HEK293 (cell line): Measurements from ENCODE around the gene TMEM252.

Experiments used
- CTCF ChIA-PET: fragments of 350-600 bp; formaldehyde crosslinking; extraction: SDS; loops from one replicate; lab custom pipeline; 2021; ENCODE audit warnings: antibody characterized with exemption; lab: Yijun Ruan, JAX
- POLR2A ChIA-PET: fragments of 300-600 bp; formaldehyde crosslinking; extraction: SDS; loops from one replicate; lab custom pipeline; 2020; ENCODE audit warnings: antibody characterized with exemption, inconsistent platforms; lab: Yijun Ruan, JAX
- H3K27ac ChIP-seq: fragments of 200-500 bp; sonication (Bioruptor generic); 2 replicates; pipeline ENCODE4 v1.5.1; 2014; ENCODE audit warnings: low read depth, low read length, control low read depth, inconsistent platforms; ENCODE audit errors: extremely low read depth
- H3K36me3 ChIP-seq, 2 experiments: fragments of 200-500 bp in 1 of 2; sonication (Bioruptor generic) in 1 of 2; 1 replicate in 1 of 2; 2 replicates in 1 of 2; pipeline ENCODE4 v1.5.1; 2014 to 2017; ENCODE audit warnings: inconsistent platforms in 2 of 2, low read length in 2 of 2; ENCODE audit not compliant: control insufficient read depth in 2 of 2, insufficient read depth in 1 of 2
- H3K4me1 ChIP-seq: fragments of 200-500 bp; sonication (Bioruptor generic); 2 replicates; pipeline ENCODE4 v1.5.1; 2014; ENCODE audit warnings: mild to moderate bottlenecking, low read length, inconsistent platforms; ENCODE audit not compliant: control insufficient read depth, insufficient read depth
- H3K4me3 ChIP-seq: 2 replicates; pipeline ENCODE4 v1.5.1; 2011; ENCODE audit warnings: low read depth, mild to moderate bottlenecking, control low read depth, low read length, moderate library complexity
- H3K9me3 ChIP-seq: fragments of 200-500 bp; sonication (Bioruptor generic); 2 replicates; pipeline ENCODE4 v1.5.1; 2014; ENCODE audit warnings: low read depth, low read length, inconsistent platforms; ENCODE audit not compliant: control insufficient read depth, insufficient read depth
- GLIS1 ChIP-seq: fragments of 450-650 bp; formaldehyde crosslinking; IDR thresholded peaks from 2 replicates; pipeline ENCODE4 v1.5.1; 2016; ENCODE audit warnings: missing biosample characterization, missing genetic modification characterization
- SP2 ChIP-seq: fragments of 450-650 bp; formaldehyde crosslinking; IDR thresholded peaks from 2 replicates; pipeline ENCODE4 v1.5.1; 2016; ENCODE audit warnings: missing biosample characterization, missing genetic modification characterization
- SP7 ChIP-seq: fragments of 450-650 bp; formaldehyde crosslinking; IDR thresholded peaks from 2 replicates; pipeline ENCODE4 v1.5.1; 2016; ENCODE audit warnings: missing biosample characterization, missing genetic modification characterization
- TCF7L2 ChIP-seq: IDR thresholded peaks from 2 replicates; pipeline ENCODE4 v1.6.1; 2011; ENCODE audit warnings: low read depth, mild to moderate bottlenecking, inconsistent platforms, low read length, moderate library complexity, borderline replicate concordance
- WT1 ChIP-seq: fragments of 450-650 bp; formaldehyde crosslinking; IDR thresholded peaks from 2 replicates; pipeline ENCODE4 v1.5.1; 2016; ENCODE audit warnings: missing biosample characterization, missing genetic modification characterization
- ZEB2 ChIP-seq: fragments of 450-650 bp; formaldehyde crosslinking; IDR thresholded peaks from 2 replicates; pipeline ENCODE4 v1.5.1; 2016; ENCODE audit warnings: missing biosample characterization, missing genetic modification characterization
- ZNF146 ChIP-seq: fragments of 450-650 bp; formaldehyde crosslinking; IDR thresholded peaks from 2 replicates; pipeline ENCODE4 v1.5.1; 2016; ENCODE audit warnings: missing biosample characterization, missing genetic modification characterization
- ZNF155 ChIP-seq: fragments of 450-650 bp; formaldehyde crosslinking; IDR thresholded peaks from 2 replicates; pipeline ENCODE4 v1.5.1; 2016; ENCODE audit warnings: missing biosample characterization, missing genetic modification characterization
- ZNF16 ChIP-seq: fragments of 450-650 bp; formaldehyde crosslinking; IDR thresholded peaks from 2 replicates; pipeline ENCODE4 v1.5.1; 2016; ENCODE audit warnings: low read depth, missing biosample characterization, missing genetic modification characterization
- ZNF175 ChIP-seq: fragments of 450-650 bp; formaldehyde crosslinking; IDR thresholded peaks from 2 replicates; pipeline ENCODE4 v1.5.1; 2016; ENCODE audit warnings: missing biosample characterization, missing genetic modification characterization
- ZNF223 ChIP-seq: fragments of 450-650 bp; formaldehyde crosslinking; IDR thresholded peaks from 2 replicates; pipeline ENCODE4 v1.5.1; 2016; ENCODE audit warnings: missing biosample characterization, missing genetic modification characterization
- ZNF239 ChIP-seq: fragments of 450-650 bp; formaldehyde crosslinking; IDR thresholded peaks from 2 replicates; pipeline ENCODE4 v1.5.1; 2016; ENCODE audit warnings: missing biosample characterization, missing genetic modification characterization
- ZNF266 ChIP-seq: fragments of 450-650 bp; formaldehyde crosslinking; IDR thresholded peaks from 2 replicates; pipeline ENCODE4 v1.5.1; 2016; ENCODE audit warnings: missing biosample characterization, missing genetic modification characterization, low read depth
- ZNF274 ChIP-seq, 2 experiments: fragments of 200-500 bp in 1 of 2; fragments of 450-650 bp in 1 of 2; sonication (Bioruptor generic) in 1 of 2; formaldehyde crosslinking in 1 of 2; IDR thresholded peaks; 2 replicates each; pipeline versions ENCODE4 v1.5.1 to v1.6.1; 2014 to 2016; ENCODE audit warnings: borderline replicate concordance in 1 of 2, inconsistent platforms in 1 of 2, low read length in 1 of 2, missing biosample characterization in 1 of 2, missing genetic modification characterization in 1 of 2
- ZNF302 ChIP-seq: fragments of 450-650 bp; formaldehyde crosslinking; IDR thresholded peaks from 2 replicates; pipeline ENCODE4 v1.5.1; 2016; ENCODE audit warnings: missing biosample characterization, missing genetic modification characterization, low read depth
- ZNF416 ChIP-seq: fragments of 450-650 bp; formaldehyde crosslinking; IDR thresholded peaks from 2 replicates; pipeline ENCODE4 v1.5.1; 2016; ENCODE audit warnings: missing biosample characterization, missing genetic modification characterization
- ZNF473 ChIP-seq: fragments of 450-650 bp; formaldehyde crosslinking; IDR thresholded peaks from 2 replicates; pipeline ENCODE4 v1.5.1; 2017; ENCODE audit warnings: missing biosample characterization, missing genetic modification characterization
- ZNF530 ChIP-seq: fragments of 450-650 bp; formaldehyde crosslinking; IDR thresholded peaks from 2 replicates; pipeline ENCODE4 v1.5.1; 2016; ENCODE audit warnings: low read depth, missing biosample characterization, missing genetic modification characterization
- ZNF560 ChIP-seq: fragments of 450-650 bp; formaldehyde crosslinking; IDR thresholded peaks from 2 replicates; pipeline ENCODE4 v1.5.1; 2017; ENCODE audit warnings: missing biosample characterization, missing genetic modification characterization, borderline replicate concordance
- ZNF623 ChIP-seq: fragments of 450-650 bp; formaldehyde crosslinking; IDR thresholded peaks from 2 replicates; pipeline ENCODE4 v1.5.1; 2016; ENCODE audit warnings: missing biosample characterization, missing genetic modification characterization
- ZNF626 ChIP-seq: fragments of 450-650 bp; sonication (Bioruptor Pico); formaldehyde crosslinking; IDR thresholded peaks from 2 replicates; pipeline ENCODE4 v1.5.1; 2018; ENCODE audit warnings: missing biosample characterization, missing genetic modification characterization, inconsistent platforms
- ZNF76 ChIP-seq: fragments of 450-650 bp; formaldehyde crosslinking; IDR thresholded peaks from 2 replicates; pipeline ENCODE4; 2016; ENCODE audit warnings: low read depth, missing biosample characterization, missing genetic modification characterization, borderline replicate concordance
- ZNF792 ChIP-seq: fragments of 450-650 bp; formaldehyde crosslinking; IDR thresholded peaks from 2 replicates; pipeline ENCODE4 v1.5.1; 2016; ENCODE audit warnings: missing biosample characterization, missing genetic modification characterization
- TF ChIP-seq, protein P1 (sequence below): fragments of 450-650 bp; formaldehyde crosslinking; IDR thresholded peaks from 2 replicates; pipeline ENCODE4 v1.5.1; 2016; ENCODE audit warnings: missing biosample characterization, missing genetic modification characterization
- TF ChIP-seq, protein P2 (sequence below): fragments of 450-650 bp; formaldehyde crosslinking; IDR thresholded peaks from 2 replicates; pipeline ENCODE4 v1.5.1; 2016; ENCODE audit warnings: missing biosample characterization, missing genetic modification characterization, borderline replicate concordance
- TF ChIP-seq, protein P3 (sequence below): fragments of 450-650 bp; formaldehyde crosslinking; IDR thresholded peaks from 2 replicates; pipeline ENCODE4 v1.5.1; 2016; ENCODE audit warnings: missing biosample characterization, missing genetic modification characterization
- TF ChIP-seq, protein P4 (sequence below): fragments of 450-650 bp; formaldehyde crosslinking; IDR thresholded peaks from 2 replicates; pipeline ENCODE4 v1.5.1; 2017; ENCODE audit warnings: missing biosample characterization, missing genetic modification characterization
- TF ChIP-seq, protein P5 (sequence below): fragments of 450-650 bp; formaldehyde crosslinking; IDR thresholded peaks from 2 replicates; pipeline ENCODE4 v1.5.1; 2017; ENCODE audit warnings: missing biosample characterization, missing genetic modification characterization

The TMEM252 gene

DNA sequence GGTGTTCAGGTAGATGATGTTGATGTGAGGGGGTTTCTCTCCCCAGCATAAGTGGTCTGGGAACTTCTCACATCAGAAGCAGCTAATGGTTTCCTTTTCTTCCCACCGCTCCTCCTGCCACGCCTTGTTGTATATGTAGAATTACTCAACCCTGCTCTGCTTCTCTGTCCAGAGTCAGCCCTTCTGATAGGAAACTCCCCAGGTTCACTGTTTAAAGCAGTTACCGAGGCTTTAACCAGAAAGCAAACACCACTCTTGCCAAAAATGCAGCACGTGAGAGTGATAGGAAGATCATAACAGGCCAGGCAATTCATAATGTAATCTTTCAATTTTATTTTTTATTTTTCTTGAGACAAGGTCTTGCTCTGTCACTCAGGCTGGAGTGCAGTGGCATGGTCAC, 10.5 kb upstream of the TMEM252 start (continued):
- no peak for TF ChIP-seq ZNF473 (tag by site-specific recombination)
- no peak for TF ChIP-seq ZNF274 (IDR thresholded peaks at IDR 0.05; ENCODE audit: low read length)
- no peak for TF ChIP-seq ZNF274 (tag by site-specific recombination; IDR thresholded peaks at IDR 0.05; ENCODE audit: borderline replicate concordance)
- TF ChIP-seq, protein P1, sequence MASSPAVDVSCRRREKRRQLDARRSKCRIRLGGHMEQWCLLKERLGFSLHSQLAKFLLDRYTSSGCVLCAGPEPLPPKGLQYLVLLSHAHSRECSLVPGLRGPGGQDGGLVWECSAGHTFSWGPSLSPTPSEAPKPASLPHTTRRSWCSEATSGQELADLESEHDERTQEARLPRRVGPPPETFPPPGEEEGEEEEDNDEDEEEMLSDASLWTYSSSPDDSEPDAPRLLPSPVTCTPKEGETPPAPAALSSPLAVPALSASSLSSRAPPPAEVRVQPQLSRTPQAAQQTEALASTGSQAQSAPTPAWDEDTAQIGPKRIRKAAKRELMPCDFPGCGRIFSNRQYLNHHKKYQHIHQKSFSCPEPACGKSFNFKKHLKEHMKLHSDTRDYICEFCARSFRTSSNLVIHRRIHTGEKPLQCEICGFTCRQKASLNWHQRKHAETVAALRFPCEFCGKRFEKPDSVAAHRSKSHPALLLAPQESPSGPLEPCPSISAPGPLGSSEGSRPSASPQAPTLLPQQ (tag by site-specific recombination), result no peak
- TF ChIP-seq TCF7L2, result no peak
- TF ChIP-seq, protein P2, sequence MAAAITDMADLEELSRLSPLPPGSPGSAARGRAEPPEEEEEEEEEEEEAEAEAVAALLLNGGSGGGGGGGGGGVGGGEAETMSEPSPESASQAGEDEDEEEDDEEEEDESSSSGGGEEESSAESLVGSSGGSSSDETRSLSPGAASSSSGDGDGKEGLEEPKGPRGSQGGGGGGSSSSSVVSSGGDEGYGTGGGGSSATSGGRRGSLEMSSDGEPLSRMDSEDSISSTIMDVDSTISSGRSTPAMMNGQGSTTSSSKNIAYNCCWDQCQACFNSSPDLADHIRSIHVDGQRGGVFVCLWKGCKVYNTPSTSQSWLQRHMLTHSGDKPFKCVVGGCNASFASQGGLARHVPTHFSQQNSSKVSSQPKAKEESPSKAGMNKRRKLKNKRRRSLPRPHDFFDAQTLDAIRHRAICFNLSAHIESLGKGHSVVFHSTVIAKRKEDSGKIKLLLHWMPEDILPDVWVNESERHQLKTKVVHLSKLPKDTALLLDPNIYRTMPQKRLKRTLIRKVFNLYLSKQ (tag by site-specific recombination), result no peak
- TF ChIP-seq GLIS1 (tag by site-specific recombination), result no peak
- TF ChIP-seq, protein P3, sequence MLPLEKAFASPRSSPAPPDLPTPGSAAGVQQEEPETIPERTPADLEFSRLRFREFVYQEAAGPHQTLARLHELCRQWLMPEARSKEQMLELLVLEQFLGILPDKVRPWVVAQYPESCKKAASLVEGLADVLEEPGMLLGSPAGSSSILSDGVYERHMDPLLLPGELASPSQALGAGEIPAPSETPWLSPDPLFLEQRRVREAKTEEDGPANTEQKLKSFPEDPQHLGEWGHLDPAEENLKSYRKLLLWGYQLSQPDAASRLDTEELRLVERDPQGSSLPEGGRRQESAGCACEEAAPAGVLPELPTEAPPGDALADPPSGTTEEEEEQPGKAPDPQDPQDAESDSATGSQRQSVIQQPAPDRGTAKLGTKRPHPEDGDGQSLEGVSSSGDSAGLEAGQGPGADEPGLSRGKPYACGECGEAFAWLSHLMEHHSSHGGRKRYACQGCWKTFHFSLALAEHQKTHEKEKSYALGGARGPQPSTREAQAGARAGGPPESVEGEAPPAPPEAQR (tag by site-specific recombination), result no peak
- TF ChIP-seq ZEB2 (tag by site-specific recombination), result no peak
- no peak for TF ChIP-seq WT1 (tag by site-specific recombination)

DNA sequence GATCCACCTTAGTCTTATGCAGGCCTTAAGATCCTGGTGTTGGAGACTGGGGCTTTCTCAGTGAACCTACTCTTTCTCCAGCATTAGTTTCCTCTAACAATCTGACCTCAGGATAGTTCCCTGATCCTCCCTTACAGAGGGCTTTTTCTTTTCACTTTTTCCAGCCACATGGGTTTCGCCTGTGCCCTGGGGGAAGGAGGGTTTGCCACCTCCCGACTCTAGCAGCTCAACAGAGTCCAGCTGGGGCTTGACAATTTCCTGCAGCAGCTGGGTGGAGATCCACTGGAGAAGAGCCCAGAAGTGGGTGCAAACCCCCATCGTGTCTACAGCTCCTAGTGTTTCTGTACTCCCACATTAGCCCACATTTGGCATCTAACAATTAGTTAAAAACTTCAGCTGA, 7.6 kb upstream of the TMEM252 start:
- Histone ChIP-seq H3K4me3 (no peak overlapping the region), H3K9me3 (no peaks in the 10 kb centered on the region), H3K27ac (no peak overlapping the region), H3K4me1 (no peaks in the 10 kb centered on the region)
- POLR2A ChIA-PET, result no interaction called here
- TF ChIP-seq ZNF146 (tag by site-specific recombination) (no peak), ZNF16 (tag by site-specific recombination) (no peak), ZNF530 (tag by site-specific recombination) (no peak), ZNF239 (tag by site-specific recombination) (no peak)
- TF ChIP-seq, protein P4, sequence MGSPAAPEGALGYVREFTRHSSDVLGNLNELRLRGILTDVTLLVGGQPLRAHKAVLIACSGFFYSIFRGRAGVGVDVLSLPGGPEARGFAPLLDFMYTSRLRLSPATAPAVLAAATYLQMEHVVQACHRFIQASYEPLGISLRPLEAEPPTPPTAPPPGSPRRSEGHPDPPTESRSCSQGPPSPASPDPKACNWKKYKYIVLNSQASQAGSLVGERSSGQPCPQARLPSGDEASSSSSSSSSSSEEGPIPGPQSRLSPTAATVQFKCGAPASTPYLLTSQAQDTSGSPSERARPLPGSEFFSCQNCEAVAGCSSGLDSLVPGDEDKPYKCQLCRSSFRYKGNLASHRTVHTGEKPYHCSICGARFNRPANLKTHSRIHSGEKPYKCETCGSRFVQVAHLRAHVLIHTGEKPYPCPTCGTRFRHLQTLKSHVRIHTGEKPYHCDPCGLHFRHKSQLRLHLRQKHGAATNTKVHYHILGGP (tag by site-specific recombination), result no peak
- TF ChIP-seq, all 188 proteins: peak for 0
- H3K36me3 ChIP-seq, result no peaks in the 10 kb centered on the region
- CTCF ChIA-PET, result interaction anchor here (0.8 to 1.1 kb wide), 3 partner anchors 13 to 487 kb away, joined by 3 to 6 read pairs (median 4); partner anchors contain the start of gene FXN

DNA sequence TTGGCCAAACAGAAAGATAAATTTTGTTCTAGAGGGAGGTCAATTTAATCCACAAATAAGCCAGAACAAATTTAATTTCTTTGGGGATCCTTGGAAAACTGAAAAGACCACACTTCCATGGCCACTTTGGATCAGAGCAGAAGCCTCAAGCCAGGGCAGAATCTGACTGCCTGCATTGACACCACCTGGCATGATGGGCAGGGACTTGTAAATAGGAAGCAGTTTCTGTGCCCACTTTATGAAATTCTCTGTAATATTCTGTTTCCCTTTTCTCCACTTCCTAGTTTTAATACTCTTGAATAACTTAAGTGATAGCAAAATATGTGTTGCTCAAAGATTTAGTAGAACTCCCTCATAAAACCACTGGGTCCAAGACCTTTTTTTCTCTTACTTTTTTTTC, 6.7 kb upstream of the TMEM252 start:
- H3K4me1 ChIP-seq, result no peaks in the 10 kb centered on the region
- CTCF ChIA-PET, result interaction anchor here (0.8 kb wide), 1 partner anchor 20 kb away, joined by 4 read pairs; no protein-coding TSS in a partner anchor
- H3K36me3 ChIP-seq, result no peaks in the 10 kb centered on the region
- H3K27ac ChIP-seq, result no peak overlapping the region
- no peak overlapping the region for H3K4me3 ChIP-seq
- POLR2A ChIA-PET, result no interaction called here
- no peaks in the 10 kb centered on the region for H3K9me3 ChIP-seq
- TF ChIP-seq ZNF626 (tag by site-specific recombination) (no peak), ZNF266 (tag by site-specific recombination) (no peak), ZNF792 (no peak), ZNF155 (tag by site-specific recombination) (no peak), ZNF223 (tag by site-specific recombination) (no peak), ZNF302 (tag by site-specific recombination) (no peak), ZNF560 (tag by site-specific recombination) (no peak), SP7 (tag by site-specific recombination) (no peak), SP2 (tag by site-specific recombination) (no peak), ZNF623 (tag by site-specific recombination) (no peak), ZNF175 (tag by site-specific recombination) (no peak), ZNF416 (tag by site-specific recombination) (no peak), ZNF76 (tag by site-specific recombination) (no peak)
- TF ChIP-seq, protein P5, sequence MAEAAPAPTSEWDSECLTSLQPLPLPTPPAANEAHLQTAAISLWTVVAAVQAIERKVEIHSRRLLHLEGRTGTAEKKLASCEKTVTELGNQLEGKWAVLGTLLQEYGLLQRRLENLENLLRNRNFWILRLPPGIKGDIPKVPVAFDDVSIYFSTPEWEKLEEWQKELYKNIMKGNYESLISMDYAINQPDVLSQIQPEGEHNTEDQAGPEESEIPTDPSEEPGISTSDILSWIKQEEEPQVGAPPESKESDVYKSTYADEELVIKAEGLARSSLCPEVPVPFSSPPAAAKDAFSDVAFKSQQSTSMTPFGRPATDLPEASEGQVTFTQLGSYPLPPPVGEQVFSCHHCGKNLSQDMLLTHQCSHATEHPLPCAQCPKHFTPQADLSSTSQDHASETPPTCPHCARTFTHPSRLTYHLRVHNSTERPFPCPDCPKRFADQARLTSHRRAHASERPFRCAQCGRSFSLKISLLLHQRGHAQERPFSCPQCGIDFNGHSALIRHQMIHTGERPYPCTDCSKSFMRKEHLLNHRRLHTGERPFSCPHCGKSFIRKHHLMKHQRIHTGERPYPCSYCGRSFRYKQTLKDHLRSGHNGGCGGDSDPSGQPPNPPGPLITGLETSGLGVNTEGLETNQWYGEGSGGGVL (tag by site-specific recombination), result no peak
